ENCODE results near the gene GBF1. TPM values are rescaled to one million over a fixed set of nuclear protein-coding genes. Genes with fewer than 3 reads are reported as not detected.

GBF1 gene
- total and polyA plus RNA-seq, 2 of the 13 experiments (the other 11 are each of a cell fraction or from before 2014, with no cell fraction given): 17.1 to 21.9 TPM

- TF ChIP-seq KLF13 (CRISPR knock-in tag; IDR thresholded peaks at IDR 0.05): 0 out of 2 replicates have a peak, but pooled peaks have one; percentile 62
- TF ChIP-seq ZNF30 (CRISPR knock-in tag; IDR thresholded peaks at IDR 0.05): no peak
- TF ChIP-seq THAP7 (CRISPR knock-in tag; IDR thresholded peaks at IDR 0.05): peak; percentile 72; the same call in 1 of the 2 replicates
- TF ChIP-seq SMAD3 (CRISPR knock-in tag; IDR thresholded peaks at IDR 0.05): no peak
- no peak for TF ChIP-seq POLR2AphosphoS2 (IDR thresholded peaks at IDR 0.05; ENCODE audit: low read depth, low read length)
- TF ChIP-seq, protein P1, sequence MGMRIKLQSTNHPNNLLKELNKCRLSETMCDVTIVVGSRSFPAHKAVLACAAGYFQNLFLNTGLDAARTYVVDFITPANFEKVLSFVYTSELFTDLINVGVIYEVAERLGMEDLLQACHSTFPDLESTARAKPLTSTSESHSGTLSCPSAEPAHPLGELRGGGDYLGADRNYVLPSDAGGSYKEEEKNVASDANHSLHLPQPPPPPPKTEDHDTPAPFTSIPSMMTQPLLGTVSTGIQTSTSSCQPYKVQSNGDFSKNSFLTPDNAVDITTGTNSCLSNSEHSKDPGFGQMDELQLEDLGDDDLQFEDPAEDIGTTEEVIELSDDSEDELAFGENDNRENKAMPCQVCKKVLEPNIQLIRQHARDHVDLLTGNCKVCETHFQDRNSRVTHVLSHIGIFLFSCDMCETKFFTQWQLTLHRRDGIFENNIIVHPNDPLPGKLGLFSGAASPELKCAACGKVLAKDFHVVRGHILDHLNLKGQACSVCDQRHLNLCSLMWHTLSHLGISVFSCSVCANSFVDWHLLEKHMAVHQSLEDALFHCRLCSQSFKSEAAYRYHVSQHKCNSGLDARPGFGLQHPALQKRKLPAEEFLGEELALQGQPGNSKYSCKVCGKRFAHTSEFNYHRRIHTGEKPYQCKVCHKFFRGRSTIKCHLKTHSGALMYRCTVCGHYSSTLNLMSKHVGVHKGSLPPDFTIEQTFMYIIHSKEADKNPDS (CRISPR knock-in tag; IDR thresholded peaks at IDR 0.05): no peak
- TF ChIP-seq FOXM1 (CRISPR knock-in tag; IDR thresholded peaks at IDR 0.05): no peak
- peak; percentile 77; the same call in 1 of the 2 replicates for TF ChIP-seq BRCA1 (CRISPR knock-in tag; IDR thresholded peaks at IDR 0.05)
- TF ChIP-seq CREB1 (IDR thresholded peaks at IDR 0.05): 0 out of 2 replicates have a peak, but pooled peaks have one; percentile 13
- no peak for TF ChIP-seq CREB1 (CRISPR knock-in tag; IDR thresholded peaks at IDR 0.05)
- peak; percentile 65 for TF ChIP-seq ISL2 (CRISPR knock-in tag; IDR thresholded peaks at IDR 0.05)
- TF ChIP-seq PHF20 (CRISPR knock-in tag; IDR thresholded peaks at IDR 0.05): peak; percentile 58
- no peak for TF ChIP-seq NFIB (CRISPR knock-in tag; IDR thresholded peaks at IDR 0.05; ENCODE audit: borderline replicate concordance)
- TF ChIP-seq HES4 (CRISPR knock-in tag; IDR thresholded peaks at IDR 0.05; ENCODE audit: borderline replicate concordance): no peak; the same call in 1 of the 2 replicates
- TF ChIP-seq IKZF1 (IDR thresholded peaks at IDR 0.05): no peak
- no peak for TF ChIP-seq SNRNP70 (IDR thresholded peaks at IDR 0.05; ENCODE audit: low read depth, low read length)
- TF ChIP-seq ZFP36L1 (CRISPR knock-in tag; IDR thresholded peaks at IDR 0.05): no peak
- peak; percentile 90; the same call in 1 of the 2 replicates for TF ChIP-seq TMF1 (CRISPR knock-in tag; IDR thresholded peaks at IDR 0.05; ENCODE audit: low read depth)
- TF ChIP-seq PRDM4 (CRISPR knock-in tag; IDR thresholded peaks at IDR 0.05; ENCODE audit: borderline replicate concordance): no peak
- peak; percentile 76; the same call in 1 of the 2 replicates for TF ChIP-seq PAWR (CRISPR knock-in tag; IDR thresholded peaks at IDR 0.05; ENCODE audit: borderline replicate concordance)
- TF ChIP-seq SOX5 (CRISPR knock-in tag; IDR thresholded peaks at IDR 0.05; ENCODE audit: borderline replicate concordance): no peak; the same call in 1 of the 2 replicates
- peak; percentile 94 for TF ChIP-seq ZNF510 (CRISPR knock-in tag; IDR thresholded peaks at IDR 0.05; ENCODE audit: low read depth)
- TF ChIP-seq XBP1 (CRISPR knock-in tag; IDR thresholded peaks at IDR 0.05): 0 out of 2 replicates have a peak, but pooled peaks have one; percentile 36
- no peak for TF ChIP-seq ZBTB3 (CRISPR knock-in tag; IDR thresholded peaks at IDR 0.05; ENCODE audit: borderline replicate concordance, low read depth)
- TF ChIP-seq GATA4 (IDR thresholded peaks at IDR 0.05; ENCODE audit: borderline replicate concordance, low read depth): no peak
These were observed 177.3 kb downstream of the GBF1 start (continued) for GRCh38 chr10:102422545-102423129.
